NT2/D1 (cell line): ENCODE results near the gene PASK.

Source experiments
- DNase-seq: peaks from one replicate; pipeline ENCODE4 v3.0.0-alpha.2; 2011; ENCODE audit warnings: low read depth, low spot score
- H3K27me3 ChIP-seq: 2 replicates; pipeline ENCODE4 v1.6.0; 2011; ENCODE audit warnings: mild to moderate bottlenecking; ENCODE audit not compliant: insufficient read length, insufficient read depth
- H3K36me3 ChIP-seq: 2 replicates; pipeline ENCODE4 v1.6.1; 2011; ENCODE audit warnings: mild to moderate bottlenecking, low read length, mixed read lengths; ENCODE audit not compliant: insufficient read depth, insufficient read length
- H3K4me1 ChIP-seq: 2 replicates; pipeline ENCODE4 v1.5.1; 2011; ENCODE audit not compliant: insufficient read depth, insufficient read length
- H3K4me3 ChIP-seq: 2 replicates; pipeline ENCODE4 v1.5.1; 2011; ENCODE audit warnings: low read depth; ENCODE audit not compliant: insufficient read length
- H3K9ac ChIP-seq: 2 replicates; pipeline ENCODE4 v1.6.0; 2011; ENCODE audit warnings: low read depth; ENCODE audit not compliant: insufficient read length
- H3K9me3 ChIP-seq: 2 replicates; pipeline ENCODE4 v1.5.1; 2011; ENCODE audit warnings: mild to moderate bottlenecking, low read length; ENCODE audit not compliant: insufficient read depth
- SUZ12 ChIP-seq: IDR thresholded peaks from 2 replicates; pipeline ENCODE4 v1.6.1; 2011; ENCODE audit not compliant: insufficient read length, insufficient read depth; ENCODE audit errors: extremely low read depth
- YY1 ChIP-seq: IDR thresholded peaks from 2 replicates; pipeline ENCODE4 v1.6.1; 2011; ENCODE audit not compliant: insufficient read length, insufficient read depth
- ZNF274 ChIP-seq: IDR thresholded peaks from 2 replicates; pipeline ENCODE4 v1.6.1; 2011; ENCODE audit warnings: mild to moderate bottlenecking, low read depth, low read length

The PASK gene

DNA sequence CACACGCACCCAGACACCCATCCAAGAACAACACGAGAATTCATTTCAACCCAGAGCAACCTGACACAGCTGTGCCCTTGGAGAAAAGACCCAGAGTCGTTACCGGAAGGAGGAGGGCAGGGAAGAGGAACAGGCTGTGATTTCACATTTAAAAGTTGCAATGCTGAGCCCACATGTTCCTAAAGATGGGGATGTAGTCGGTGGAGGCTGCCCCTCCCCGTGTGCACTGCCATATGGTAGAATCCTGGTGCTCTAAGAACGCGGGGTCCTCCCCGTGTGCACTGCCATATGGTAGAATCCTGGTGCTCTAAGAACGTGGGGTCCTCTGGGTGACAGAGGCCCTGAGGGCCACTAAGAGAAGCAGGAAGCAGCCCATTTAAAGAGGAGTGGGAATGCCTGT is 58.1 kb downstream of the PASK start:
- Histone ChIP-seq H3K36me3 (peaks cover 80% of the 10 kb centered on the region), H3K9me3 (no peaks in the 10 kb centered on the region)
- TF ChIP-seq ZNF274 (no peak), SUZ12 (no peak), YY1 (no peak)

DNA sequence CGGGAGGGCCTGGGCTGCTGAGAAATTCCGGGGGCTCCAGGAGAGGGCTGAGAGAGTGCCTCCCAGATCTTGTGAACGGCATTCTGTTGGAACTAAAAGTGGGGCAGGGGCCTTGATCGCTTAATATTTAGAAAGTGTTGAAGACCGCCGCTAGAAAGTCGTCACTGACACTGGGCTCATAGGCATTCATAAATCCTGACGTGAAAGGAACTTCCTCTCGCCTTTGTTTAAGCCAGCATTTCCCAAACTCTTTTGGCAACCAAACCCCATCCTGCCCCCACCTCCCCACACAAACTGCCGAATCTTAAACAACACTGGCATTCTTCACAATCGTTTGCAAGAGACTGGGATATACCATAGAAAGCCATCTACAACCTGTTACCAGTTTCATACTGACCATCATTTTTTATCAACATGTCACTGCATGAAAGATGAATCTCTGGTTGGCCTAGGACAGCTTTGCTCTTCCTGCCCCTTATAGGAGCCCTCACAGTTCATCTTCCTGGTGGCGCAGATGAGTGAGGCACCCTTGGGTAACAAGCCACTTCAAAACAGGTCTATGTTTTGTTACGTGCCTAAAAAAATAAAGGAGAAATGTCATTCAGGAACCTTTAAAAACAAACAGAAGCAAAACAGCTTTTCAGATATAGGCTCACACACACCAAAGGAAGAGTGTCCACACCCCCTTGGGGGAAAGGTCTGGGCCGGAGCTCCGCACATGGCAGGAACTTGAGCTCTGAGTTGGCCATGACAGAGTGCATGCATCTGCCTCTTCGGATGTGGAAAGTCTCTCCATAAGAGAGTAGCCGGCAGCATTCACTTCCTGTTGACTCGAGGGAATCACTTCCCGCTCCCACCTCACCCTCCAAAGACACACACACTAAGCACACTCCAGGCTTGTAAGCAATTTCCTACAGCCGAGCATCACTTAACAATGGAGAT is 60.2 kb downstream of the PASK start:
- no peak overlapping the region for H3K4me3 ChIP-seq
- DNase-seq, result no peak
- H3K4me1 ChIP-seq, result peaks cover 29% of the 10 kb centered on the region
- H3K27me3 ChIP-seq, result no peaks in the 10 kb centered on the region
- H3K9ac ChIP-seq, result peak overlapping the region; percentile 50
- H3K36me3 ChIP-seq, result peaks cover 66% of the 10 kb centered on the region
- H3K9me3 ChIP-seq, result no peaks in the 10 kb centered on the region
- no peak for TF ChIP-seq YY1
- no peak for TF ChIP-seq SUZ12
- no peak for TF ChIP-seq ZNF274

More for the DNA sequence above, 58.1 kb downstream of the PASK start:
- Histone ChIP-seq H3K4me3 (no peak overlapping the region), H3K27me3 (no peaks in the 10 kb centered on the region), H3K4me1 (peaks cover 32% of the 10 kb centered on the region), H3K9ac (no peak overlapping the region)
- no peak for DNase-seq

DNA sequence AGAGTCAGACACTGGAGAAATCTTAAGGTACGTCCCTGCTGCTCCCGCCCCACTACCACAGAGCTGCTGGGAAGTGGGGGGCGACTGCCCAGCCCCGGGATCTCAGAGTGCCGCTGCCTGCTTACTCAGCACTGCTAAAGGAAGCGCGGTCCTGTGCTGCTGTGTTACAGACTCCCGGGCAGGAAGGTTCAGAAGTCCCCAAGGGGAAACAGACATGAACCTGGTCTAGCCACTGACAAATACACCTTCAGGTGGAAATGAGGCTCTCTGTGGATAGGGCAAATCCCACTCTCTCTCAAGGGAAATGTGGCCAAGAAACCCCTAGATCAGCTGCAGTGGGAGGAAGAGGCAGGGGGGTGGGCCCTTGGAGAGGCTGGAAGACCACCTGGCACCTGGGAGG is 60.9 kb downstream of the PASK start:
- H3K36me3 ChIP-seq, result peaks cover 59% of the 10 kb centered on the region
- H3K9ac ChIP-seq, result peak overlapping the region; percentile 50
- H3K4me3 ChIP-seq, result no peak overlapping the region
- no peaks in the 10 kb centered on the region for H3K27me3 ChIP-seq
- TF ChIP-seq YY1 (no peak), ZNF274 (no peak)
- H3K4me1 ChIP-seq, result peaks cover 25% of the 10 kb centered on the region
- peak; percentile 44 for DNase-seq
- no peaks in the 10 kb centered on the region for H3K9me3 ChIP-seq

DNA sequence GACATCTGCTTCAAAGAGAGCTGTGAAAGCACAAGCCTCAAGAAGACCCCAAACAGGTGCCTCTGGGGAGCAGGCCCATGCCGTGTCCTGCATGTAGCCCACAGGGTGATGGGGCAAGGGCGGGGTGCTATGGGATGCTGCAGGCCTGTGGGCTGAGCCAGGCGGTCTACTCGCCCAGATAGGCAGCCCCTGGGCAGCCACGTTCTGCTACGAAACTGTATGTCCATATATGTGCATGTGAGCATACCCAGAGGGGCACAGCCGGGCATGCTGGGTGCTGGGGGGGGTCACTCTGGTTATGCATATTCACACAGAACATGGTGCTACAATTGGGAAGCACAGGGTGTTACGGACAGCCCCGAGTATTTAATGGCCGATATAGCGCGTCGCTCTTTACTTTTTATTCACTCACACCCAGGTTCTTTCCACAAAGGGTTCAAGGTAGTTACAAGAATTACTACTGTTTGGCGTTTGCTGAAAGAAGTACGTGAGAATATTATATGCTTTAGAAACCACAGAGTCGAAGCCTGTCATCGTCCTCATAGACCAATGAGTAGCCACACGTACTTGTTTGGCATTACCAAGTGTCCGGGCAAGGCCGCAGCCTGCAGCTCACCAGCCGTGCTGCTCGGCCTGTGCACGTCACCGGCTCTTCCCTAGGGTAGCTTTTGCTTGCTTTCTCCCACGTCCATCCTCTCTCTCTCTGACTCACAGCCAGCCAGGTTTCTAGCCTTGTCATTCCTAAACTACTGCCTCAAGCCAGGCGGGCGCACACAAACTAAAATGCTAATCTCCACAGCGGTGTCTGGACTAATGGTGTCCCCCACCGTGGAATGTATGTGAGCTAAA is 61.6 kb downstream of the PASK start:
- Histone ChIP-seq H3K9me3 (no peaks in the 10 kb centered on the region), H3K27me3 (no peaks in the 10 kb centered on the region), H3K4me3 (no peak overlapping the region), H3K36me3 (peaks cover 53% of the 10 kb centered on the region), H3K4me1 (peaks cover 22% of the 10 kb centered on the region), H3K9ac (peak overlapping the region; percentile 23)
- TF ChIP-seq SUZ12, result no peak
- no peak for TF ChIP-seq ZNF274
- TF ChIP-seq YY1, result no peak
- peak; percentile 81 for DNase-seq

DNA sequence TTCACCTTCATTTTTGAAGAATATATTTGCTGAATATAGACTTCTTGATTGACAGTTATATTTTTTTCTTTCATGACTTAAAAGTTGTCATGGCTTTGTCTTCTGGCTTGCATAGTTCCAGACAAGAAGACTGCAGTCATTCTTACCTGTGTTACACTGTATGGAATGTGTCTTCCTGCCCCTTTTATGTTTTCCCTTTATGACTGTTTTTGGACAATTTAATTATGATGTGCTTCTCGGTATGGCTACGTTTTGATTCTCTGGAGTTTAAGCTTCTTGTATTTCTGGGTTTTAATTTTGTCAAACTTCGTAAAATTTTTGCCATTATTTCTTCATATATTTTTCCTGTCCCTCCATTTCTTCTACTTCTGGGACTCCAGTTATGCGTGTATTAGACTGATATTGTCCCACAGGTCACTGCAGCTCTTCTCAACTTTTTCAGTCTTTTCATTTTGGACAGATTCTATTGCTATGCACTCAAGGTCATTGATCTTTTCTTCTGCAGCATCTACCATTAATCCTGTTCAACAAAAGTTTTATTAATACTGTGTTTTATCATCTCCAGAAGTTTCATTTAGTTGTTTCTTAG is 64.3 kb downstream of the PASK start:
- DNase-seq, result no peak
- H3K9ac ChIP-seq, result no peak overlapping the region
- no peaks in the 10 kb centered on the region for H3K9me3 ChIP-seq
- no peak overlapping the region for H3K4me3 ChIP-seq
- H3K36me3 ChIP-seq, result peaks cover 30% of the 10 kb centered on the region
- TF ChIP-seq ZNF274 (no peak), YY1 (no peak), SUZ12 (no peak)
- H3K4me1 ChIP-seq, result peaks cover 22% of the 10 kb centered on the region
- H3K27me3 ChIP-seq, result no peaks in the 10 kb centered on the region

- Histone ChIP-seq H3K9ac (no peak overlapping the region), H3K4me1 (peaks cover 13% of the 10 kb centered on the region), H3K36me3 (peaks cover 17% of the 10 kb centered on the region), H3K9me3 (no peaks in the 10 kb centered on the region), H3K4me3 (no peak overlapping the region), H3K27me3 (no peaks in the 10 kb centered on the region)
- no peak for DNase-seq
- TF ChIP-seq ZNF274, result no peak
- TF ChIP-seq YY1, result no peak
- TF ChIP-seq SUZ12, result no peak
Observed at GRCh38 chr2:241083091-241083415, 66.2 kb downstream of the PASK start.
